Measurements from ENCODE around the gene ONECUT3.

- TF ChIP-seq CTCF (IDR thresholded peaks at IDR 0.05) = no peak
- no peak for TF ChIP-seq POLR2A (IDR thresholded peaks at IDR 0.05)
Measured at GRCh38 chr19:1810439-1811160, 57.3 kb downstream of the ONECUT3 start.

All from adrenal gland (tissue), 5 donors.